Brain microvascular endothelial cell (primary cell): ENCODE results near the gene KDM2B.

Experiments used
- DNase-seq: peaks from one replicate; pipeline ENCODE4 v3.0.0-alpha.2; 2020
- H3K27ac ChIP-seq: fragments of 250-450 bp; sonication (Bioruptor Pico); 2 replicates; pipeline ENCODE4 v1.5.1; 2020; ENCODE audit warnings: mild to moderate bottlenecking, moderate library complexity
- H3K27me3 ChIP-seq: fragments of 250-450 bp; sonication (Bioruptor Pico); replicated peaks from 2 replicates; pipeline ENCODE4 v1.5.1; 2020; ENCODE audit warnings: mild to moderate bottlenecking
- H3K36me3 ChIP-seq: fragments of 250-450 bp; sonication (Bioruptor Pico); replicated peaks from 2 replicates; pipeline ENCODE4 v1.5.1; 2020; ENCODE audit warnings: mild to moderate bottlenecking
- H3K4me3 ChIP-seq: 2 replicates; pipeline ENCODE4 v1.5.1; 2011; ENCODE audit warnings: low read depth, mild to moderate bottlenecking, control low read depth, low read length, moderate library complexity
- CTCF ChIP-seq: IDR thresholded peaks from 2 replicates; pipeline ENCODE4 v1.5.1; 2011; ENCODE audit warnings: low read depth, mild to moderate bottlenecking, moderate library complexity, low read length, control low read depth, inconsistent platforms; ENCODE audit errors: missing control alignments
- in situ Hi-C: cut with HindIII; loops from 2 replicates; pipeline ENCODE4 v1.10.0; 2017; ENCODE audit warnings: low sequenced_read_pairs, low pct_ligation_motif_present

Gene KDM2B

GRCh38 chr12:121476477-121476876 lies 104.3 kb downstream of the KDM2B start:
- TF ChIP-seq CTCF: no peak
- Histone ChIP-seq H3K36me3 (no peaks in the 10 kb centered on the region), H3K27me3 (no peaks in the 10 kb centered on the region), H3K4me3 (no peak overlapping the region), H3K27ac (no peak overlapping the region)
- no peak for DNase-seq
- in situ Hi-C loops: no loop called here

GRCh38 chr12:121475279-121475678 lies 105.5 kb downstream of the KDM2B start:
- Histone ChIP-seq H3K36me3 (no peaks in the 10 kb centered on the region), H3K27me3 (no peaks in the 10 kb centered on the region), H3K4me3 (no peak overlapping the region), H3K27ac (no peak overlapping the region)
- no peak for TF ChIP-seq CTCF
- in situ Hi-C loops: no loop called here
- DNase-seq: no peak

GRCh38 chr12:121472150-121472905 lies 108.5 kb downstream of the KDM2B start:
- no peak for DNase-seq
- in situ Hi-C loops: no loop called here
- TF ChIP-seq CTCF: no peak
- H3K36me3 ChIP-seq: no peaks in the 10 kb centered on the region
- no peak overlapping the region for H3K4me3 ChIP-seq
- H3K27me3 ChIP-seq: no peaks in the 10 kb centered on the region
- no peak overlapping the region for H3K27ac ChIP-seq

- H3K36me3 ChIP-seq: no peaks in the 10 kb centered on the region
- H3K27me3 ChIP-seq: no peaks in the 10 kb centered on the region
- H3K27ac ChIP-seq: no peak overlapping the region
- TF ChIP-seq CTCF: no peak
- H3K4me3 ChIP-seq: no peak overlapping the region
- in situ Hi-C loops: no loop called here
- no peak for DNase-seq
Observed at GRCh38 chr12:121470751-121471150, 110.1 kb downstream of the KDM2B start.

GRCh38 chr12:121468499-121468801 lies 112.4 kb downstream of the KDM2B start:
- TF ChIP-seq CTCF: no peak
- in situ Hi-C loops: no loop called here
- DNase-seq: no peak
- no peaks in the 10 kb centered on the region for H3K36me3 ChIP-seq
- no peaks in the 10 kb centered on the region for H3K27me3 ChIP-seq
- no peak overlapping the region for H3K4me3 ChIP-seq
- H3K27ac ChIP-seq: no peak overlapping the region
